ENCODE measurements around the gene LMOD1.

DNA sequence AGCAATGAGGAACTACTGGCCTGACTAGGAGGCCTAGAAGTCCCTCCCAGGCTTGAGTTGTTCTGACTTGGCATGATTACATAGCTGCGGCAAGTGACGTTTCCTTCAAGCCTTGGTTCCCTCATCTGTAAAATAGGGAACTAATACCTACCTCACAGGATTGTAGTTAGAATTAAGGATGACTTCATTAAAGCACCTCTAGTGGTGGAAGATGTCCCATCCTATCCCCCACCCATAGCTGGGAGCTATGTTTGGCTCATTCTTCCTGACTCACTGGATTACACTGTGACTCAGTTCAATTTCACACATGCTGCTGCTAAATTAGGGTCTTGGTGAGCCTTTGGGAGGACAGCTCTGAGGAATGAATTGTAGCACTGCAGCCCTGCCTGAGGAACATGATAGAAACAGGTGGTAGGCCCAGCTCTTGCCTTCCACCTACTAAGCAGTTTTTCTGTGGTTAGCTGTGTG is 63.6 kb downstream of the LMOD1 start:
- TF ChIP-seq CTCF (IDR thresholded peaks at IDR 0.05; ENCODE audit: low read depth, low read length) (peak; percentile 29), EZH2phosphoT487 (IDR thresholded peaks at IDR 0.05; ENCODE audit: low read depth) (no peak)
